Gastroesophageal sphincter (tissue), 4 donors: ENCODE measurements around the gene AK3. TPM values are rescaled to one million over a fixed set of nuclear protein-coding genes. Genes with fewer than 3 reads are reported as not detected.

ENCODE experiments used
- total RNA-seq, 4 donors: library from RNA; depleted of rRNA; stranded (reverse); fragments of >200 nt; gene quantifications; one replicate each; pipeline ENCODE4 v1.1.0, GENCODE V29; 2016

The AK3 gene
- total RNA-seq, 4 donors from 2014 or later = 104 to 139 (median 119) TPM

Other genes starting within 250 kb of the AK3 start
- 1 to 10 TPM; 5.3 to 8.1 (median 6.6) TPM for gene PLPP6, start 78.9 kb downstream of the AK3 start, total RNA-seq
- gene SPATA6L, start 74.7 kb downstream of the AK3 start, total RNA-seq = 1 to 10 TPM in 1 of 4 donors, under 1 TPM in 3; 0.69 to 1.9 (median 0.83) TPM
- gene CDC37L1, start 61.6 kb downstream of the AK3 start, total RNA-seq = 100 to 1,000 TPM in 1 of 4 donors, 10 to 100 TPM in 3; 61.4 to 101 (median 84.7) TPM
- 10 to 100 TPM; 10.1 to 19.0 (median 11.6) TPM for gene RCL1, start 51.7 kb upstream of the AK3 start, total RNA-seq
- 10 to 100 TPM; 29.9 to 45.5 (median 35.8) TPM for gene JAK2, start 244.1 kb upstream of the AK3 start, total RNA-seq